Activated T-cell treated with anti-CD3 and anti-CD28 coated beads, Interleukin-2, amount 50 U/mL, for 24 hours (primary cell): Measurements from ENCODE around the gene CYP4F2.
A peak's percentile ranks its signal among the peaks of the same experiment; 100 is the strongest.
"Not testable (repeated sequence)": the region's sequence is repeated elsewhere in the genome, so short reads cannot be mapped to it uniquely, and the experiment has no call there.

Source experiments
- DNase-seq: peaks from one replicate; pipeline ENCODE4 v3.0.0-alpha.2; 2020
- H3K27ac Mint-ChIP-seq: 2 replicates; pipeline ENCODE4 v1.8.0; 2020; ENCODE audit warnings: mild to moderate bottlenecking, mixed read lengths
- H3K27me3 Mint-ChIP-seq: 2 replicates; pipeline ENCODE4 v1.8.0; 2020; ENCODE audit warnings: mixed read lengths
- H3K36me3 Mint-ChIP-seq: 2 replicates; pipeline ENCODE4 v1.8.0; 2020; ENCODE audit warnings: low read depth, mixed read lengths
- H3K4me1 Mint-ChIP-seq: 2 replicates; pipeline ENCODE4 v1.8.0; 2020; ENCODE audit warnings: low read depth, mixed read lengths
- H3K4me3 Mint-ChIP-seq: 2 replicates; pipeline ENCODE4 v1.8.0; 2020; ENCODE audit warnings: mild to moderate bottlenecking, moderate library complexity, mixed read lengths
- H3K9me3 Mint-ChIP-seq: 2 replicates; pipeline ENCODE4 v1.8.0; 2020; ENCODE audit warnings: mixed read lengths

The CYP4F2 gene

DNA sequence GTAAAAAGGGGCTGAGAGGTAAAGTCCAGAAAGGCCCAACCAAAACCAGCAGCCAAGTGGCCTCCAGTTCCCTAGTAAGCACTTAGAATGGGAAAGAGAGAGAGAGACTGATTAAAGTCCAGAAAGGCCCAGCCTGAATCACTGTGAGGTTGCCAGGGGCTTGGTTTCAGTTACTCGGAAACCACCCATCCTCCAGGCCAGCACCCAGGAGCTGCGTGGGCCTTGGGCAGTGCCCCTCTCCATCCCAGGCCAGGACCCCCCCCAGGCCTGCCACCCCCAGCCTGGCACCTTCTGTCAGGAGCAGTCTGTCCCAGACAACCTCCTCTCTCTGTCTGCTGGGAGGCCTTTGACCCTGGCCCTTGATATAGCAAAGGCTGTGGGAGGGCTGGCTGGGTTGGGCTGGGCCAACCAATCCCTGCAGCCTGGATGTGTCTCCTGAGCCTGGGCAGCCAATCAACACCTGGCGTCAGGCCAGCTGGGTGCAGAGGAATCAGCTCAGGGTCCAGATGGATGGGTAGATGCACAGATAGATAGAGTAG is at the start of gene CYP4F2:
CYP4F2 (minus strand) TSS at position 337 of the 539 bp plus-strand sequence. CDS start 463 bp downstream, outside the sequence.
- no peak within 1 kb of the TSS for H3K4me3 Mint-ChIP-seq
- DNase-seq, result no peak
- H3K27me3 Mint-ChIP-seq, result peaks cover 26% of the 10 kb centered on the region

DNA sequence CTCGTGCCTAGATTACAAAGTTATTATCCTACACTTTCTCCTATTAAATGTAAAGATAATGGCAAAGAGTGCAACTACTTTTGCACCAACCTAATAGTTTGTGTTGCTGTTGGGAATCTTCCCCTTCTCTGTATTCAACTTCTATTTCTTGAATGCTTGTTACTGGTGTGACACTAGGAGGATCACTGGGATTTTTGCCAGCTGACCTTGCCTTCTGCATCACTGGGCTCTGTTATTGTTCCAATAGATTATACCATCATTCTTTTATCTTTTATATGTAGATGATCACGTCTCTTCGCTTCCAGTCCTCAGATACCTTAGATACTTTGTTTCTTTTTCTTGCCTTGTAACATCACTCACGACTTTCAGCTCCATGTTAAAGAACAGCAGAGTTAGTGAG is 47.4 kb upstream of the CYP4F2 start:
- Mint-ChIP-seq H3K4me3 (no peak overlapping the region), H3K9me3 (peaks cover 18% of the 10 kb centered on the region), H3K4me1 (no peaks in the 10 kb centered on the region), H3K27ac (no peak overlapping the region), H3K27me3 (peaks cover 29% of the 10 kb centered on the region), H3K36me3 (no peaks in the 10 kb centered on the region)
- no peak for DNase-seq

More for the DNA sequence above, at the start of gene CYP4F2:
- H3K27ac Mint-ChIP-seq, result no peak within 1 kb of the TSS
- H3K4me1 Mint-ChIP-seq, result peaks cover 9% of the 10 kb centered on the region
- H3K9me3 Mint-ChIP-seq, result no peaks in the 10 kb centered on the region
- H3K36me3 Mint-ChIP-seq, result no peaks in the 10 kb centered on the region

- Mint-ChIP-seq H3K4me3 (no peak overlapping the region), H3K27me3 (peaks cover 37% of the 10 kb centered on the region), H3K9me3 (peaks cover 12% of the 10 kb centered on the region), H3K4me1 (no peaks in the 10 kb centered on the region), H3K36me3 (no peaks in the 10 kb centered on the region), H3K27ac (no peak overlapping the region)
- DNase-seq, result no peak
Observed at GRCh38 chr19:15944401-15944800, 46.5 kb upstream of the CYP4F2 start.

- Mint-ChIP-seq H3K27me3 (peaks cover 13% of the 10 kb centered on the region), H3K36me3 (no peaks in the 10 kb centered on the region), H3K9me3 (peaks cover 4% of the 10 kb centered on the region), H3K4me3 (no peak overlapping the region), H3K27ac (no peak overlapping the region), H3K4me1 (no peaks in the 10 kb centered on the region)
- DNase-seq, result no peak
Observed at GRCh38 chr19:15937771-15938170, 39.9 kb upstream of the CYP4F2 start.

- Mint-ChIP-seq H3K27ac (no peak overlapping the region), H3K4me1 (no peaks in the 10 kb centered on the region), H3K4me3 (no peak overlapping the region), H3K36me3 (no peaks in the 10 kb centered on the region), H3K27me3 (peaks cover 13% of the 10 kb centered on the region), H3K9me3 (peaks cover 4% of the 10 kb centered on the region)
- no peak for DNase-seq
Observed at GRCh38 chr19:15936950-15937349, 39.1 kb upstream of the CYP4F2 start.

- Mint-ChIP-seq H3K27me3 (peaks cover 13% of the 10 kb centered on the region), H3K36me3 (no peaks in the 10 kb centered on the region), H3K27ac (no peak overlapping the region), H3K4me3 (no peak overlapping the region), H3K9me3 (peaks cover 4% of the 10 kb centered on the region), H3K4me1 (no peaks in the 10 kb centered on the region)
- no peak for DNase-seq
Observed at GRCh38 chr19:15936173-15936572, 38.3 kb upstream of the CYP4F2 start.

GRCh38 chr19:15935167-15935702 is 37.4 kb upstream of the CYP4F2 start:
- H3K9me3 Mint-ChIP-seq, result peaks cover 4% of the 10 kb centered on the region
- no peak overlapping the region for H3K4me3 Mint-ChIP-seq
- DNase-seq, result no peak
- H3K4me1 Mint-ChIP-seq, result no peaks in the 10 kb centered on the region
- no peak overlapping the region for H3K27ac Mint-ChIP-seq
- peaks cover 8% of the 10 kb centered on the region for H3K27me3 Mint-ChIP-seq
- H3K36me3 Mint-ChIP-seq, result no peaks in the 10 kb centered on the region

GRCh38 chr19:15934332-15935078 is 36.6 kb upstream of the CYP4F2 start, which contains the start of gene CYP4F11:
Gene CYP4F11 (minus strand): TSS chr19:15934529. CDS start chr19:15934408, 121 bp downstream.
- DNase-seq, result no peak
- H3K9me3 Mint-ChIP-seq, result peaks cover 4% of the 10 kb centered on the region
- no peaks in the 10 kb centered on the region for H3K4me1 Mint-ChIP-seq
- H3K4me3 Mint-ChIP-seq, result no peak within 1 kb of the TSS
- peak within 1 kb of the TSS; percentile 83 for H3K27ac Mint-ChIP-seq
- no peaks in the 10 kb centered on the region for H3K36me3 Mint-ChIP-seq
- H3K27me3 Mint-ChIP-seq, result peaks cover 7% of the 10 kb centered on the region

- H3K27me3 Mint-ChIP-seq, result peaks cover 12% of the 10 kb centered on the region
- peak overlapping the region; percentile 83 for H3K27ac Mint-ChIP-seq
- H3K9me3 Mint-ChIP-seq, H3K4me3 Mint-ChIP-seq, H3K4me1 Mint-ChIP-seq, DNase-seq, H3K36me3 Mint-ChIP-seq: not testable (repeated sequence)
Observed at GRCh38 chr19:15933761-15934331, 36.0 kb upstream of the CYP4F2 start.

DNA sequence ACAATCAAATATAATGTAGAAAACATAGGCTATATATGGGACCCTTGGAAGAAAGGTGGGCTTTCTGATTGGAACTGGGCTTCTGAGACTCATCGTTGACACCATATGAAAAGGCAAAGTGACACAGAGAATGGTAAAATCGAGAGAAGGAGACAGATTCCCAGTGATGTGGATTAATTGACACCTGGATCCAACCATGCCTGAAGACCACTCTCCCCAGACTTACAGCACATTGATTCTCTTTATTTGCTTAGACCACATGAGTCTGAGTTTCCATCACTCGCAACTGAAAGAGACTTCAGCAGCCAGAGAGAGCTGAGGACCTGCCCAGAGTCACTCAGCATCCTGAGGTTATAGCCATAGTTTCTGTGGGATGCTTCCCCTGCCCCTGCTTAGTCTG is 30.4 kb upstream of the CYP4F2 start:
- DNase-seq, result no peak
- H3K27me3 Mint-ChIP-seq, result peaks cover 40% of the 10 kb centered on the region
- no peak overlapping the region for H3K4me3 Mint-ChIP-seq
- H3K27ac Mint-ChIP-seq, result no peak overlapping the region
- no peaks in the 10 kb centered on the region for H3K36me3 Mint-ChIP-seq
- H3K4me1 Mint-ChIP-seq, result no peaks in the 10 kb centered on the region
- no peaks in the 10 kb centered on the region for H3K9me3 Mint-ChIP-seq

DNA sequence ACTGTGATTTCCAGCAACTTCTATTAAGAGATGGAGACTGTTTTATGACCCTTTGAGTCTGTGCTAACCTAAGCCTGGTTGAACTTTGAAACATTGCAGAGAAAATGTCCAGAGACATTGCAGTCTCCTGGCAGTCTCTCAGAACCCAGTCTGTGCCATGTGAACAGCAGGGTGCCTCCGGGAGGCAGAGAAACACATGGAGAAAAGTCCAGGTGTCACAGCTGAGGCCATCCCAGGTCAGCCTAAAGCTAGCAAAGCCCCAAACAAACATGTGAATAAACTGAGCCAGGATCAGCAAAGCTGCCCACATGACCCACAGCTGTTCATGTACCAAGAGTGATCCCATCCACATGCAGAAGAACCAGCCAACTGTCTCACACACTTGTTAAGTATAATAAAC is 28.6 kb upstream of the CYP4F2 start:
- DNase-seq, result no peak
- no peaks in the 10 kb centered on the region for H3K4me1 Mint-ChIP-seq
- H3K9me3 Mint-ChIP-seq, result no peaks in the 10 kb centered on the region
- peaks cover 44% of the 10 kb centered on the region for H3K27me3 Mint-ChIP-seq
- H3K27ac Mint-ChIP-seq, result no peak overlapping the region
- no peak overlapping the region for H3K4me3 Mint-ChIP-seq
- no peaks in the 10 kb centered on the region for H3K36me3 Mint-ChIP-seq

GRCh38 chr19:15923702-15924101 is 25.8 kb upstream of the CYP4F2 start:
- no peaks in the 10 kb centered on the region for H3K36me3 Mint-ChIP-seq
- no peak for DNase-seq
- H3K4me1 Mint-ChIP-seq, result no peaks in the 10 kb centered on the region
- H3K27ac Mint-ChIP-seq, result no peak overlapping the region
- H3K4me3 Mint-ChIP-seq, result no peak overlapping the region
- H3K27me3 Mint-ChIP-seq, result peaks cover 37% of the 10 kb centered on the region
- no peaks in the 10 kb centered on the region for H3K9me3 Mint-ChIP-seq

GRCh38 chr19:15922021-15922420 is 24.1 kb upstream of the CYP4F2 start:
- Mint-ChIP-seq H3K27ac (no peak overlapping the region), H3K4me3 (no peak overlapping the region), H3K4me1 (no peaks in the 10 kb centered on the region), H3K27me3 (peaks cover 31% of the 10 kb centered on the region), H3K9me3 (no peaks in the 10 kb centered on the region), H3K36me3 (no peaks in the 10 kb centered on the region)
- no peak for DNase-seq

DNA sequence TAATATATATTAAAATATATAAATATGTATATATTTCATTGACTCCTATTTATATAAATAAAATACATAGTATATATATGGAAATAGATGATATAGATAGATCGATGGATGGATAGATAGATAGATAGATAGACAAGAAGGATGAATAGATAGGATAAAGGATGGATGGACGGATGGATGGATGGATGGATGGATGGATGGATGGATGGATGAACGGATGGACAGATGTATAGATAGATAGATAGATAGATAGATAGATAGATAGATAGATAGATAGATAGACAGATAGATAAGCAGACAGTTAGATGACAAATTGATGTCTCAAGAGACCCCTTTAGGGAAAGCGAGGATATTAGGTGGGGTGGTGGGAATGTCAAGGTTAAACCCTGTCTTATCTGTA is 21.4 kb upstream of the CYP4F2 start:
- H3K4me3 Mint-ChIP-seq, result no peak overlapping the region
- no peaks in the 10 kb centered on the region for H3K4me1 Mint-ChIP-seq
- H3K27me3 Mint-ChIP-seq, result peaks cover 45% of the 10 kb centered on the region
- H3K27ac Mint-ChIP-seq, result no peak overlapping the region
- no peak for DNase-seq
- no peaks in the 10 kb centered on the region for H3K36me3 Mint-ChIP-seq
- H3K9me3 Mint-ChIP-seq, result peaks cover 8% of the 10 kb centered on the region

DNA sequence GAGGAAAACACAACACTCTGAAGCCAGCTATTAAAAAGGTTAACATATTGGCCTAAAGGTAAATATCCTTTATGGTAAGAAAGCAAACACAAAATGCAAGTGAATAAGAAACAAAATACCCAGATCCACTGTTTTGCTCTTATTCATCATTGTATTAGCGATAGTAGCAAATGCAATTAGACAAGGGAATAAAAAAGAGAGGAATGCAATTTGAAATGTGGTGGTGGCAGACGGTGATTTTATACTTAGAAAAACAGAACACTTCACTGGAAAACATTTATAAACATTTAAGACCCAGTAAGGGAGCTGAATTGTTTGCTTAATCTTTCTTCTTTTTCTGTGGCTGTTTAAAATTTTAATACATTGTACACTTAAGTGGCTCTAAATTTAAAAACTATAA is 17.2 kb upstream of the CYP4F2 start:
- H3K27ac Mint-ChIP-seq, result no peak overlapping the region
- H3K9me3 Mint-ChIP-seq, result peaks cover 8% of the 10 kb centered on the region
- peaks cover 68% of the 10 kb centered on the region for H3K27me3 Mint-ChIP-seq
- H3K4me1 Mint-ChIP-seq, result peaks cover 3% of the 10 kb centered on the region
- H3K36me3 Mint-ChIP-seq, result no peaks in the 10 kb centered on the region
- DNase-seq, result no peak
- H3K4me3 Mint-ChIP-seq, result no peak overlapping the region
